Measurements from ENCODE around the gene RNF213.

- TF ChIP-seq GATA2 (IDR thresholded peaks at IDR 0.05; ENCODE audit: low read depth, low read length) (no peak), GATA3 (IDR thresholded peaks at IDR 0.05; ENCODE audit: low read depth, low read length) (no peak)
Observed at GRCh38 chr17:80214878-80215210, 45.8 kb upstream of the RNF213 start.
